Trophoblast cell (in vitro differentiated cells and primary cell): ENCODE results near the gene RNF32.

Source experiments
- DNase-seq, 2 donors: peaks; one replicate each; pipeline ENCODE4 v3.0.0-alpha.2; 2016
- H2AFZ ChIP-seq: 2 replicates; pipeline ENCODE4 v1.6.1; 2013; ENCODE audit warnings: low read length, moderate library complexity, mild to moderate bottlenecking; ENCODE audit not compliant: insufficient read depth, poor library complexity
- H2AK5ac ChIP-seq: 2 replicates; pipeline ENCODE4 v1.6.1; 2013; ENCODE audit warnings: mild to moderate bottlenecking, low read length
- H2BK120ac ChIP-seq: 2 replicates; pipeline ENCODE4 v1.6.1; 2013; ENCODE audit warnings: low read length, mild to moderate bottlenecking, moderate library complexity; ENCODE audit not compliant: insufficient read depth, poor library complexity
- H2BK12ac ChIP-seq: 2 replicates; pipeline ENCODE4 v1.6.1; 2013; ENCODE audit warnings: mild to moderate bottlenecking, low read length, moderate library complexity
- H2BK5ac ChIP-seq: 2 replicates; pipeline ENCODE4 v1.6.1; 2013; ENCODE audit warnings: low read length, low read depth, moderate library complexity, mild to moderate bottlenecking; ENCODE audit not compliant: poor library complexity
- H3K14ac ChIP-seq: 2 replicates; pipeline ENCODE4 v1.6.1; 2013; ENCODE audit warnings: mild to moderate bottlenecking, low read length
- H3K18ac ChIP-seq: 2 replicates; pipeline ENCODE4 v1.6.1; 2013; ENCODE audit warnings: mild to moderate bottlenecking, low read length
- H3K23ac ChIP-seq: 2 replicates; pipeline ENCODE4 v1.6.1; 2013; ENCODE audit warnings: low read length
- H3K27ac ChIP-seq: 2 replicates; pipeline ENCODE4 v1.5.1; 2013; ENCODE audit warnings: low read depth, mild to moderate bottlenecking, inconsistent platforms, low read length, moderate library complexity
- H3K27me3 ChIP-seq: 2 replicates; pipeline ENCODE4 v1.6.1; 2013; ENCODE audit warnings: inconsistent platforms, mild to moderate bottlenecking, low read length, moderate library complexity; ENCODE audit not compliant: insufficient read depth
- H3K36me3 ChIP-seq, 2 experiments: 1 replicate in 1 of 2; 2 replicates in 1 of 2; pipeline ENCODE4 v1.6.1; 2013; ENCODE audit warnings: low read length in 2 of 2, mild to moderate bottlenecking in 2 of 2, moderate library complexity in 1 of 2; ENCODE audit not compliant: insufficient read depth in 2 of 2, control insufficient read depth in 1 of 2
- H3K4ac ChIP-seq: 2 replicates; pipeline ENCODE4 v1.6.1; 2013; ENCODE audit warnings: low read depth, mild to moderate bottlenecking, low read length, moderate library complexity
- H3K4me1 ChIP-seq, 2 experiments: 1 replicate in 1 of 2; 2 replicates in 1 of 2; pipeline ENCODE4 v1.6.1; 2013; ENCODE audit warnings: low read length in 2 of 2, mild to moderate bottlenecking in 2 of 2, moderate library complexity in 1 of 2; ENCODE audit not compliant: insufficient read depth in 2 of 2, control insufficient read depth in 1 of 2
- H3K4me2 ChIP-seq: 2 replicates; pipeline ENCODE4 v1.6.1; 2013; ENCODE audit warnings: inconsistent platforms, mild to moderate bottlenecking, low read length, moderate library complexity
- H3K4me3 ChIP-seq: 2 replicates; pipeline ENCODE4 v1.5.1; 2013; ENCODE audit warnings: mild to moderate bottlenecking, low read depth, low read length, inconsistent platforms
- H3K79me1 ChIP-seq: one replicate; pipeline ENCODE4 v1.6.1; 2013; ENCODE audit warnings: low read length
- H3K79me2 ChIP-seq: 2 replicates; pipeline ENCODE4 v1.6.1; 2013; ENCODE audit warnings: low read length, mild to moderate bottlenecking; ENCODE audit not compliant: control insufficient read depth, insufficient read depth, poor library complexity
- H3K9ac ChIP-seq: 2 replicates; pipeline ENCODE4 v1.6.1; 2013; ENCODE audit warnings: mild to moderate bottlenecking, low read length
- H3K9me3 ChIP-seq: 2 replicates; pipeline ENCODE4 v1.6.1; 2013; ENCODE audit warnings: low read depth, mild to moderate bottlenecking, control low read depth, inconsistent platforms, low read length; ENCODE audit not compliant: insufficient read depth
- H4K12ac ChIP-seq: 2 replicates; pipeline ENCODE4 v1.6.1; 2013; ENCODE audit warnings: low read depth, mild to moderate bottlenecking, low read length, moderate library complexity
- H4K8ac ChIP-seq: 2 replicates; pipeline ENCODE4 v1.6.1; 2013; ENCODE audit warnings: low read depth, mild to moderate bottlenecking, low read length, moderate library complexity
- H4K91ac ChIP-seq: one replicate; pipeline ENCODE4 v1.6.1; 2013; ENCODE audit warnings: low read depth, mild to moderate bottlenecking, low read length, moderate library complexity
- WGBS: extraction: QIAGEN DNeasy Blood & Tissue Kit; methylation state at CpG from one replicate; pipeline ENCODE4 v1.1.7; 2013; ENCODE audit warnings: missing lambda C conversion rate; ENCODE audit not compliant: insufficient read length, insufficient coverage; ENCODE audit errors: extremely low coverage; 5-methylcytosine and 5-hydroxymethylcytosine counted together

Gene RNF32

GRCh38 chr7:156604836-156605695 lies 35.5 kb upstream of the RNF32 start:
- H2BK12ac ChIP-seq, result no peak overlapping the region
- no peak overlapping the region for H4K91ac ChIP-seq
- no peak overlapping the region for H2AK5ac ChIP-seq
- H3K14ac ChIP-seq, result no peak overlapping the region
- H3K18ac ChIP-seq, result no peak overlapping the region
- no peak overlapping the region for H4K8ac ChIP-seq
- H3K4me3 ChIP-seq, result no peak overlapping the region
- H3K23ac ChIP-seq, result no peak overlapping the region
- H2BK120ac ChIP-seq, result no peak overlapping the region
- H4K12ac ChIP-seq, result no peak overlapping the region
- no peaks in the 10 kb centered on the region for H3K27me3 ChIP-seq
- H3K27ac ChIP-seq, result no peak overlapping the region
- H3K4ac ChIP-seq, result no peak overlapping the region
- H2AFZ ChIP-seq, result no peak overlapping the region
- no peak overlapping the region for H3K4me2 ChIP-seq
- DNase-seq, result no peak
- H3K9ac ChIP-seq, result no peak overlapping the region
- no peaks in the 10 kb centered on the region for H3K9me3 ChIP-seq
- no CpG with 5 or more reads among the region's 22 CpGs for WGBS
- no peak overlapping the region for H2BK5ac ChIP-seq
- no peaks in the 10 kb centered on the region for H3K36me3 ChIP-seq
- no peaks in the 10 kb centered on the region for H3K79me1 ChIP-seq
- H3K4me1 ChIP-seq, result peaks cover 0 to 5% of the 10 kb centered on the region in 2 experiments
- H3K79me2 ChIP-seq, result no peaks in the 10 kb centered on the region

GRCh38 chr7:156606135-156606534 lies 34.4 kb upstream of the RNF32 start:
- Histone ChIP-seq H3K4ac (no peak overlapping the region), H3K4me2 (no peak overlapping the region), H3K9me3 (no peaks in the 10 kb centered on the region), H3K14ac (no peak overlapping the region), H3K27ac (no peak overlapping the region), H2BK12ac (no peak overlapping the region), H3K4me1 (peaks cover 0 to 5% of the 10 kb centered on the region in 2 experiments), H2BK120ac (no peak overlapping the region), H3K36me3 (no peaks in the 10 kb centered on the region), H3K9ac (no peak overlapping the region), H2BK5ac (no peak overlapping the region), H3K4me3 (no peak overlapping the region), H3K27me3 (no peaks in the 10 kb centered on the region), H2AFZ (no peak overlapping the region), H4K91ac (no peak overlapping the region), H3K18ac (no peak overlapping the region), H4K12ac (no peak overlapping the region), H4K8ac (no peak overlapping the region), H3K23ac (no peak overlapping the region), H2AK5ac (no peak overlapping the region), H3K79me2 (no peaks in the 10 kb centered on the region), H3K79me1 (no peaks in the 10 kb centered on the region)
- no peak for DNase-seq
- no CpG with 5 or more reads among the region's 5 CpGs for WGBS

GRCh38 chr7:156606691-156607331 lies 33.8 kb upstream of the RNF32 start:
- peaks cover 0 to 5% of the 10 kb centered on the region in 2 experiments for H3K4me1 ChIP-seq
- H2AFZ ChIP-seq, result no peak overlapping the region
- no CpG with 5 or more reads among the region's 14 CpGs for WGBS
- H3K4me3 ChIP-seq, result no peak overlapping the region
- H2BK5ac ChIP-seq, result no peak overlapping the region
- H3K4ac ChIP-seq, result no peak overlapping the region
- no peak overlapping the region for H3K23ac ChIP-seq
- no peak for DNase-seq
- no peaks in the 10 kb centered on the region for H3K27me3 ChIP-seq
- H3K27ac ChIP-seq, result no peak overlapping the region
- no peak overlapping the region for H4K12ac ChIP-seq
- H3K14ac ChIP-seq, result no peak overlapping the region
- no peak overlapping the region for H4K8ac ChIP-seq
- H3K36me3 ChIP-seq, result no peaks in the 10 kb centered on the region
- H2BK12ac ChIP-seq, result no peak overlapping the region
- no peak overlapping the region for H3K18ac ChIP-seq
- no peak overlapping the region for H2AK5ac ChIP-seq
- H3K9me3 ChIP-seq, result no peaks in the 10 kb centered on the region
- H3K4me2 ChIP-seq, result no peak overlapping the region
- H3K79me2 ChIP-seq, result no peaks in the 10 kb centered on the region
- no peak overlapping the region for H4K91ac ChIP-seq
- no peak overlapping the region for H3K9ac ChIP-seq
- no peak overlapping the region for H2BK120ac ChIP-seq
- no peaks in the 10 kb centered on the region for H3K79me1 ChIP-seq

- Histone ChIP-seq H3K79me1 (no peaks in the 10 kb centered on the region), H2BK5ac (no peak overlapping the region), H3K27ac (no peak overlapping the region), H2AK5ac (no peak overlapping the region), H3K36me3 (no peaks in the 10 kb centered on the region), H3K23ac (no peak overlapping the region), H2BK12ac (no peak overlapping the region), H2BK120ac (no peak overlapping the region), H3K14ac (no peak overlapping the region), H3K9ac (no peak overlapping the region), H3K4me3 (no peak overlapping the region), H2AFZ (no peak overlapping the region), H3K4me1 (peaks cover 0 to 5% of the 10 kb centered on the region in 2 experiments), H4K12ac (no peak overlapping the region), H4K8ac (no peak overlapping the region), H3K4me2 (no peak overlapping the region), H3K4ac (no peak overlapping the region), H3K18ac (no peak overlapping the region), H4K91ac (no peak overlapping the region), H3K9me3 (no peaks in the 10 kb centered on the region), H3K27me3 (no peaks in the 10 kb centered on the region), H3K79me2 (no peaks in the 10 kb centered on the region)
- WGBS, result no CpG with 5 or more reads among the region's 84 CpGs
- DNase-seq, result no peak
Observed at GRCh38 chr7:156607332-156608172, 33.0 kb upstream of the RNF32 start.
